GDM1 (cell line): ENCODE measurements around the gene CD59.
"Not testable (repeated sequence)": the region's sequence is repeated elsewhere in the genome, so short reads cannot be mapped to it uniquely, and the experiment has no call there.

ENCODE experiments used
- DNase-seq: peaks from one replicate; lab custom pipeline; 2025; lab: John Stamatoyannopoulos, UW

The CD59 gene

GRCh38 chr11:33692541-33692940, 43.7 kb downstream of the CD59 start:
- no peak for DNase-seq

- no peak for DNase-seq
These were observed 44.2 kb downstream of the CD59 start for GRCh38 chr11:33692013-33692504.

- no peak for DNase-seq
These were observed 45.0 kb downstream of the CD59 start for GRCh38 chr11:33691066-33691864.

GRCh38 chr11:33690290-33691065, 45.7 kb downstream of the CD59 start:
- no peak for DNase-seq

GRCh38 chr11:33689501-33689900, 46.7 kb downstream of the CD59 start:
- no peak for DNase-seq

- no peak for DNase-seq
These were observed 47.1 kb downstream of the CD59 start for GRCh38 chr11:33689085-33689484.

- no peak for DNase-seq
These were observed 48.3 kb downstream of the CD59 start for GRCh38 chr11:33687733-33688479.

- DNase-seq = no peak
These were observed 51.1 kb downstream of the CD59 start for GRCh38 chr11:33685082-33685481.

- no peak for DNase-seq
These were observed 52.1 kb downstream of the CD59 start for GRCh38 chr11:33684003-33684706.

GRCh38 chr11:33682446-33682845, 53.8 kb downstream of the CD59 start:
- DNase-seq = no peak

- DNase-seq = no peak
These were observed 54.2 kb downstream of the CD59 start for GRCh38 chr11:33682019-33682418.

- DNase-seq = not testable (repeated sequence)
These were observed 57.6 kb downstream of the CD59 start for GRCh38 chr11:33678616-33679015.

- no peak for DNase-seq
These were observed 62.0 kb downstream of the CD59 start for GRCh38 chr11:33674035-33674814.

- no peak for DNase-seq
These were observed 64.0 kb downstream of the CD59 start for GRCh38 chr11:33672273-33672672.

- DNase-seq = no peak
These were observed 65.8 kb downstream of the CD59 start for GRCh38 chr11:33670250-33671011.

GRCh38 chr11:33669598-33670249, 66.5 kb downstream of the CD59 start:
- DNase-seq = no peak

- no peak for DNase-seq
These were observed 67.1 kb downstream of the CD59 start for GRCh38 chr11:33668951-33669596.

- no peak for DNase-seq
These were observed 67.8 kb downstream of the CD59 start for GRCh38 chr11:33668468-33668825.

GRCh38 chr11:33667819-33668467, 68.3 kb downstream of the CD59 start:
- no peak for DNase-seq
